ENCODE data around the gene ZBTB6. TPM values are rescaled to one million over a fixed set of nuclear protein-coding genes. Genes with fewer than 3 reads are reported as not detected.

Gene ZBTB6
- total and polyA plus RNA-seq, 2 of the 4 experiments (the other 2 are of a cell fraction), result 2.6 to 11.7 TPM

DNA sequence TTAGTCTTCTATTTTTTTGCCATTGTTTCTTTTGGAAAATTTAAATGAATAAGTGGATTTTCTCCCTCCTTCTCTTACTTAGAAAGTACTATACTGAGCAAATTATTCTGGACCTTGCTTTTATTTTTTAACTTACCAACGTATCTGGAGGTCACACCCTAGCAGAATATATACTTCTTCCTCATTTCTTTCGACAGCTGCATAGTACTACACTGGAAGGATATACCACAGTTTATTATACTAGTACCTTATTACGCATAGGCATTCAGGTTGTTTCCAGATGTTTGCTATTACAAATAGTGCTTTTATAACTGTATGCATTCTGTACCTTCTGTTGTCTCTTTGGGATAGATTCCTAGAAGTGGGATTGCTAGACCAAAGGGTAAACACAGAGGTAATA, 24.6 kb downstream of the ZBTB6 start:
- H2AFZ ChIP-seq (replicated peaks; ENCODE audit: low read length, poor library complexity), result no peak overlapping the region
- no peak overlapping the region for H3K23ac ChIP-seq (ENCODE audit: low read depth, low read length)
- dilution Hi-C loops (cut with HindIII; ENCODE audit: low sequenced_read_pairs, unreplicated experiment) (loop anchor here (25.0 kb wide), 1 partner anchor 99 kb away; no protein-coding TSS in a partner anchor), intact Hi-C loops (cut with micrococcal nuclease) (no loop called here), in situ Hi-C loops (cut with MboI; ENCODE audit: low sequenced_read_pairs) (no loop called here)
- no peak overlapping the region for H3K4me3 ChIP-seq (ENCODE audit: insufficient read depth, low read depth, low read length)
- H3K27ac ChIP-seq (ENCODE audit: insufficient read depth, low read length), result no peak overlapping the region
- H3K27me3 ChIP-seq (ENCODE audit: control insufficient read depth, insufficient read depth, low read length), result no peaks in the 10 kb centered on the region
- H2AK9ac ChIP-seq (replicated peaks; ENCODE audit: low read depth, low read length, poor library complexity), result no peak overlapping the region
- no peaks in the 10 kb centered on the region for H3K4me1 ChIP-seq (ENCODE audit: control insufficient read depth, insufficient read depth, low read length)
- no CpG with 5 or more reads among the region's 3 CpGs for WGBS, 2 experiments (ENCODE audit: extremely low coverage in 2 of 2, insufficient read length in 1 of 2)
- H2BK5ac ChIP-seq (ENCODE audit: low read depth, low read length, poor library complexity, severe bottlenecking), result no peak overlapping the region
- DNase-seq (no peak), ATAC-seq (ENCODE audit: low read depth) (no peak)
- no peak overlapping the region for H2AK5ac ChIP-seq (ENCODE audit: low read depth, low read length)
- no peak overlapping the region for H2BK120ac ChIP-seq (ENCODE audit: low read depth, low read length)
- H3K18ac ChIP-seq (ENCODE audit: low read depth, low read length), result no peak overlapping the region
- no peak overlapping the region for H3K4me2 ChIP-seq (ENCODE audit: low read depth, low read length)
- H2BK20ac ChIP-seq (ENCODE audit: low read depth, low read length), result no peak overlapping the region
- no peak overlapping the region for H4K5ac ChIP-seq (ENCODE audit: low read depth, low read length)
- no peak overlapping the region for H3K9ac ChIP-seq (ENCODE audit: low read depth, low read length)
- no peak overlapping the region for H3K14ac ChIP-seq (replicated peaks; ENCODE audit: low read depth, low read length)
- H4K91ac ChIP-seq (ENCODE audit: insufficient read depth, low read depth, low read length), result no peak overlapping the region
- TF ChIP-seq NFE2L2 (IDR thresholded peaks at IDR 0.05; ENCODE audit: low read depth, low read length), result no peak
- TF ChIP-seq MAZ (IDR thresholded peaks at IDR 0.05; ENCODE audit: borderline replicate concordance, low read depth, low read length), result no peak
- no peak for TF ChIP-seq RAD21 (IDR thresholded peaks at IDR 0.05; ENCODE audit: low read length)
- TF ChIP-seq, protein P1, sequence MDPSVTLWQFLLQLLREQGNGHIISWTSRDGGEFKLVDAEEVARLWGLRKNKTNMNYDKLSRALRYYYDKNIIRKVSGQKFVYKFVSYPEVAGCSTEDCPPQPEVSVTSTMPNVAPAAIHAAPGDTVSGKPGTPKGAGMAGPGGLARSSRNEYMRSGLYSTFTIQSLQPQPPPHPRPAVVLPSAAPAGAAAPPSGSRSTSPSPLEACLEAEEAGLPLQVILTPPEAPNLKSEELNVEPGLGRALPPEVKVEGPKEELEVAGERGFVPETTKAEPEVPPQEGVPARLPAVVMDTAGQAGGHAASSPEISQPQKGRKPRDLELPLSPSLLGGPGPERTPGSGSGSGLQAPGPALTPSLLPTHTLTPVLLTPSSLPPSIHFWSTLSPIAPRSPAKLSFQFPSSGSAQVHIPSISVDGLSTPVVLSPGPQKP (IDR thresholded peaks at IDR 0.05; ENCODE audit: borderline replicate concordance, low read depth, low read length), result no peak
- TF ChIP-seq RCOR1 (IDR thresholded peaks at IDR 0.05; ENCODE audit: insufficient replicate concordance, low read length), result no peak
- no peak for TF ChIP-seq MXI1 (IDR thresholded peaks at IDR 0.05; ENCODE audit: borderline replicate concordance, low read depth, low read length)
- no peak for TF ChIP-seq MAFK (IDR thresholded peaks at IDR 0.05; ENCODE audit: low read depth, low read length)
- no peak for TF ChIP-seq SMC3 (IDR thresholded peaks at IDR 0.05; ENCODE audit: low read depth, low read length)
- no peak overlapping the region for H3K4ac ChIP-seq (ENCODE audit: low read depth, low read length)
- BruUV-seq (replicated peaks), result no TSS peak
- CTCF ChIA-PET, result no interaction called here
- H3K36me3 ChIP-seq (ENCODE audit: control insufficient read depth, insufficient read depth, low read length), result peaks cover 44% of the 10 kb centered on the region
- no peaks in the 10 kb centered on the region for H3K9me1 ChIP-seq (ENCODE audit: insufficient read depth, low read length)
- POLR2A ChIA-PET (ENCODE audit: unreplicated experiment), result no interaction called here
- H3K79me1 ChIP-seq (ENCODE audit: low read depth in 1 of 2, low read length in 2 of 2), result peaks cover 5 to 23% of the 10 kb centered on the region in 2 experiments; a peak in 3 of 4 replicates
- H4K20me1 ChIP-seq (ENCODE audit: insufficient read depth, low read length), result no peaks in the 10 kb centered on the region; the same call in 1 of the 2 replicates
- no peak overlapping the region for H2BK15ac ChIP-seq (ENCODE audit: low read depth, low read length)
- no peak overlapping the region for H3K56ac ChIP-seq (ENCODE audit: extremely low read depth, insufficient read depth, low read length)
- no peak overlapping the region for H4K8ac ChIP-seq (ENCODE audit: low read depth in 2 of 2, low read length in 2 of 2)
- H3K9me3 ChIP-seq (ENCODE audit: control insufficient read depth, insufficient read depth, low read length), result no peaks in the 10 kb centered on the region

All from IMR-90 (cell line).